GM10266 (cell line): ENCODE data around the gene TDRD1.

Experiments
- DNase-seq: peaks from one replicate; pipeline ENCODE4 v3.0.0; 2012; ENCODE audit errors: extremely low spot score
- TF ChIP-seq, protein P1 (sequence below): IDR thresholded peaks from 2 replicates; pipeline ENCODE4 v1.5.1; 2012; ENCODE audit warnings: mild to moderate bottlenecking, low read depth; ENCODE audit not compliant: control insufficient read depth, insufficient read depth; ENCODE audit errors: missing control alignments

Gene TDRD1

DNA sequence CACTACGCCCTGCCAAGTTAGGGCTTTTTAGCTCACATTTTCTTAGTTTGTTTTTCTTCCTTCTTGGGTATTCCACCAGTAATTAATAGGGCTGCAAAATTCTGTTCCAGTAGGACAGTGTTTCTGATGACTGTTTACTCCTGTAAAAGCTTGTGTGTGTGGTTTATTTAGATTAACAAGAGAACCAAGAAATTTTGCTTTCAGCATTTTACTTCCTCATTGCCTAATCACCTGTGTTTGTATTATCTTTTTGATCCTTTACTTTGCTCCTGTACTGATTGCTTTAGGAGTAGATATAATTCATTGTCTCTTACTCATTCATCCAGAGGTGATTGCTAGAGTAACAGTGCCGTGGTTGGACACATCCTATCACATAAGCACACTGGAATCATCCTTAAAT lies 27.7 kb downstream of the TDRD1 start:
- TF ChIP-seq, protein P1, sequence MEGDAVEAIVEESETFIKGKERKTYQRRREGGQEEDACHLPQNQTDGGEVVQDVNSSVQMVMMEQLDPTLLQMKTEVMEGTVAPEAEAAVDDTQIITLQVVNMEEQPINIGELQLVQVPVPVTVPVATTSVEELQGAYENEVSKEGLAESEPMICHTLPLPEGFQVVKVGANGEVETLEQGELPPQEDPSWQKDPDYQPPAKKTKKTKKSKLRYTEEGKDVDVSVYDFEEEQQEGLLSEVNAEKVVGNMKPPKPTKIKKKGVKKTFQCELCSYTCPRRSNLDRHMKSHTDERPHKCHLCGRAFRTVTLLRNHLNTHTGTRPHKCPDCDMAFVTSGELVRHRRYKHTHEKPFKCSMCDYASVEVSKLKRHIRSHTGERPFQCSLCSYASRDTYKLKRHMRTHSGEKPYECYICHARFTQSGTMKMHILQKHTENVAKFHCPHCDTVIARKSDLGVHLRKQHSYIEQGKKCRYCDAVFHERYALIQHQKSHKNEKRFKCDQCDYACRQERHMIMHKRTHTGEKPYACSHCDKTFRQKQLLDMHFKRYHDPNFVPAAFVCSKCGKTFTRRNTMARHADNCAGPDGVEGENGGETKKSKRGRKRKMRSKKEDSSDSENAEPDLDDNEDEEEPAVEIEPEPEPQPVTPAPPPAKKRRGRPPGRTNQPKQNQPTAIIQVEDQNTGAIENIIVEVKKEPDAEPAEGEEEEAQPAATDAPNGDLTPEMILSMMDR = no peak
- no peak for DNase-seq

DNA sequence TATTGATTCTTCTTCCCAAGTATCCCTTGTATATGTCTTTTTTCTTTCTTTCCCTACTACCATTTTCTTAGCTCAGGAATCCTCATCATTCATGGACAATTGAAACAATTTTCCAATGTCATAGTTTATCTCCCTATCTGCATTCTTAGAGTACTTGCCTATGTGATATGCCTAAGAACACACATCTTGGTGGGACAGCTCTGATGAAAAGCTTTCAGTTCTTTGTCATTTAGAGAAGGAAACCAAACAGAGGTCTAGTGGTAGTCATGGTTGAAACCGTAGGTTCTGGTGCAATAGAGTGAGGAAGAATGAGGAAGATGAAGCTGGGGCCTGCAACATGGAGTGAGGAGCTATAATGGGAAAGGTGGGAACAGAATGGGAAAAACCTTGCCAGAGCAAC lies 28.2 kb downstream of the TDRD1 start:
- TF ChIP-seq, protein P1 = no peak
- no peak for DNase-seq

DNA sequence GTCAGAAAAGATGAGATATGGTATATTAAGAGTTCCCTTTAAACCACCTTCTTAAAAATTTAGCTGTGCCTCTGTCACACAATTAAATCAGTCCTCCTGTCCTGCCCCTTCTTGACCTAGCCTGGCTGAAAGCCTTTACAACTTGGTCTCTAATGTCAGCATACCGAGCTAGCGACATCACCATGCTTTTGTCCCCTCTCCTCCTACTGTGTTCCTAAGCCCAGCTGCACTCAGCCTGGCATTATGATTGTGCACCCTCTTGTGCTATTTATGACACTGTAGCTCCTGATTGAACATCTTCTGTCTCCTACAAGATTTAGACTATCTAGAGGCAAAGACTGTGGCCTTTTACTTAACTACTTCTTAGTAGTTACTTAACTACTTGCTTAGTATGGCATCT lies 29.2 kb downstream of the TDRD1 start:
- TF ChIP-seq, protein P1 = no peak
- DNase-seq = no peak

DNA sequence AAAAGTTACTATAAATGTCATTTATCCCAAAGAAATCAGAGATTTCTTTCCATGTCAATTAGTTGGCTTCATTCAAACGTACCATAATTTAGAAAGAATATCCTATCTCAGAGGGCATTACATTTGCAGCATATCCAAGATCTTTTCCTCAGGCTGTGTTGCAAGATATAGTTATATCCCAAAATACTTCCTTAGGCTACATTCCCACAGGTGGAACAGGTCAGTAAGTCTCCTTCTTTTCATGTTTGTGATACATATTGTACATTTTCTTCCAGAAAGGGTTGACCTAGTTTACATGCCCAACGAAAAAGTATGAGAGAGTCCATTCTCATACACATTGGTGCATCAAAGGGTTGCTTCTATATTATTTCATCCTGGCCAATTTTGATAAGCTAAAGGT lies 33.0 kb downstream of the TDRD1 start:
- no peak for DNase-seq
- TF ChIP-seq, protein P1 = no peak

DNA sequence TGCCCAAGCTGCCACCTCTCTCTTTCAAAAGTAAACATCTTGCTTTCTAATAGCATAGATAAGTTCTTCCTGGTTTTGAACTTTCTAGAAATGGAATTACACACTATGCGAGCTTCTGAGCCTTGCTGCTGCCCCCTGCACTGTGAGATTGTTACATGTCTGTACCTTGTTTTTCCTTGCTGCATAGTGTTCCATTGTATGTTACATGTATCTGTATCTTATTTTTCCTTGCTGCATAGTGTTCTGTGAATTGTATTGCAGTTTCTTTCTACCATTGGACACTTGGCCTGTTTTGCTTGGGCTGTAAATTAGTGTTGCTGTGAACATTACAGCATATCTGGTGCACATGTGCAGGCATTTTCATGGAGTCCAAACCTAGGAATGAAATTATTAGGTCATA lies 35.9 kb downstream of the TDRD1 start:
- TF ChIP-seq, protein P1 = no peak
- no peak for DNase-seq

DNA sequence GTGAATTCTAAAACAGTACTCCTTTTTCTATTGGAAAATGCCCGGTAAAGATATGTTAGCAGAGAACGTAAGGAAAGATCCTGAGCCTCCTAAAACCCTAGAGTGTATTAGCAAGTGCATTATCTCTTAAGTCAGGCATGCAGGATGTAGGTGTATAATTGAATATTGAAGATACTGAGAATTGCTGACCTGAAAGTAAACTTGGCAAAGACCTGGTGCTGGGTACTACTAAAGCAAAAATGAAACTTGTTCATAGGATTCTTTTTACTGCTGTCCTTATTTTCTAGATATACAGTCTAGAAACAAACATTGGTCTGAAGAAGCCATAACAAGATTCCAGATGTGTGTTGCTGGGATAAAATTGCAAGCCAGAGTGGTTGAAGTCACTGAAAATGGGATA lies 41.1 kb downstream of the TDRD1 start:
- TF ChIP-seq, protein P1 = no peak
- no peak for DNase-seq

DNA sequence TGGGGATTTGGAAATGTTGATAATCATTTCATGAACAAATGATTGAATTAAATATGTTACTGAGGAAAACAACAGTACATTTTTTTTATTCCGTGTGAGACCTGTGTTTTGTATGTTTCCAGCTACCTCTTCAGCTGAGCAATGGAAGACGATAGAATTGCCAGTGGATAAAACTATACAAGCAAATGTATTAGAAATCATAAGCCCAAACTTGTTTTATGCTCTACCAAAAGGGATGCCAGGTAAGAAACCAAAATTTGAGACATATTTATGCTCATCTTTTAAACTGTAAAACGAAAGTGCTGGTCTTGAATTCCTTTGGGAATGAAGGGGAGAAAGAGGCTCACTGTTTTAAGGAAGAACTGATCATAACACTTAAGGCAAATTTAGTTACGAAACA lies 42.1 kb downstream of the TDRD1 start:
- DNase-seq = no peak
- TF ChIP-seq, protein P1 = no peak
